Measurements from ENCODE around the gene MCAM. TPM values are rescaled to one million over a fixed set of nuclear protein-coding genes. Genes with fewer than 3 reads are reported as not detected.
A peak's percentile ranks its signal among the peaks of the same experiment; 100 is the strongest.

Gene MCAM
- total RNA-seq, 4 donors from 2014 or later: 103 to 198 (median 183) TPM

DNA sequence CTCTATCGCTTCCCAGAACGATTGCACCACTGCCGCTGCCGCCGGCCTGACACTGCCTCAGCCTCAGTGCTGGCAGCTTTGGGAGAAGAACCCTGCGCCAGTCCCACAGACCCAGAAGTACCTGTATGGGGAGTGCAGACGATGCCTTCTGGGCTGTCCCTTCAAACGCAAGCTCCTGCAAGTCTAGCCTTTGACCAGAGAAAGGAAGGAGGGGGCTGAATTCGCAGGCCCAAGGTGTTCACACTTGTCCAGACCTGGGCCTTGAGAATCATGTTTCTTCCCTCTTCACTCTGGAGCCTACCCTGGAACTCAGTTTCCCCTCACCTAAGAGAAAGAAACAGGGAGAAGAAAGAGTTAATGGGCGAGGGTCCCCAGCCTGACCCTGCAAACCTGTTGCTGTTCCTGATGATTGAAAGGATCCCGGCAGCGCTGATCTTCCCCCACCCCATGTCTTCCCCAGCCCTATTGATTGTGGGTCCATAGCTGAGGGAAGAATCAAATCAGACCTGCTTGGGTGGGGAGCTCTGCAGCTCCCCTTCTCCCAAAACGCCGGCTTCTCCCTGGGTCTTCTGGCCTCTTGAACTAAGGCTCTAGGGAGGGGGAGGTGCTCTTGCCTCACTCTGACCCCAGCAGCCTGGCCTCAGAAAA is 786 bp upstream of the MCAM start:
- intact Hi-C loops (cut with DNase I; ENCODE audit: low total_unique reads): no loop called here
- TF ChIP-seq, protein P1, sequence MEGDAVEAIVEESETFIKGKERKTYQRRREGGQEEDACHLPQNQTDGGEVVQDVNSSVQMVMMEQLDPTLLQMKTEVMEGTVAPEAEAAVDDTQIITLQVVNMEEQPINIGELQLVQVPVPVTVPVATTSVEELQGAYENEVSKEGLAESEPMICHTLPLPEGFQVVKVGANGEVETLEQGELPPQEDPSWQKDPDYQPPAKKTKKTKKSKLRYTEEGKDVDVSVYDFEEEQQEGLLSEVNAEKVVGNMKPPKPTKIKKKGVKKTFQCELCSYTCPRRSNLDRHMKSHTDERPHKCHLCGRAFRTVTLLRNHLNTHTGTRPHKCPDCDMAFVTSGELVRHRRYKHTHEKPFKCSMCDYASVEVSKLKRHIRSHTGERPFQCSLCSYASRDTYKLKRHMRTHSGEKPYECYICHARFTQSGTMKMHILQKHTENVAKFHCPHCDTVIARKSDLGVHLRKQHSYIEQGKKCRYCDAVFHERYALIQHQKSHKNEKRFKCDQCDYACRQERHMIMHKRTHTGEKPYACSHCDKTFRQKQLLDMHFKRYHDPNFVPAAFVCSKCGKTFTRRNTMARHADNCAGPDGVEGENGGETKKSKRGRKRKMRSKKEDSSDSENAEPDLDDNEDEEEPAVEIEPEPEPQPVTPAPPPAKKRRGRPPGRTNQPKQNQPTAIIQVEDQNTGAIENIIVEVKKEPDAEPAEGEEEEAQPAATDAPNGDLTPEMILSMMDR (IDR thresholded peaks at IDR 0.05): no peak
- no peak for TF ChIP-seq POLR2A (IDR thresholded peaks at IDR 0.05)
- no peak overlapping the region for H3K4me3 ChIP-seq (ENCODE audit: low read depth, poor library complexity, severe bottlenecking)
- no peak for DNase-seq (ENCODE audit: low spot score in 2 of 2)
- 42 to 46% methylated on average over 13 to 14 of the region's 14 CpGs for WGBS, 2 donors

DNA sequence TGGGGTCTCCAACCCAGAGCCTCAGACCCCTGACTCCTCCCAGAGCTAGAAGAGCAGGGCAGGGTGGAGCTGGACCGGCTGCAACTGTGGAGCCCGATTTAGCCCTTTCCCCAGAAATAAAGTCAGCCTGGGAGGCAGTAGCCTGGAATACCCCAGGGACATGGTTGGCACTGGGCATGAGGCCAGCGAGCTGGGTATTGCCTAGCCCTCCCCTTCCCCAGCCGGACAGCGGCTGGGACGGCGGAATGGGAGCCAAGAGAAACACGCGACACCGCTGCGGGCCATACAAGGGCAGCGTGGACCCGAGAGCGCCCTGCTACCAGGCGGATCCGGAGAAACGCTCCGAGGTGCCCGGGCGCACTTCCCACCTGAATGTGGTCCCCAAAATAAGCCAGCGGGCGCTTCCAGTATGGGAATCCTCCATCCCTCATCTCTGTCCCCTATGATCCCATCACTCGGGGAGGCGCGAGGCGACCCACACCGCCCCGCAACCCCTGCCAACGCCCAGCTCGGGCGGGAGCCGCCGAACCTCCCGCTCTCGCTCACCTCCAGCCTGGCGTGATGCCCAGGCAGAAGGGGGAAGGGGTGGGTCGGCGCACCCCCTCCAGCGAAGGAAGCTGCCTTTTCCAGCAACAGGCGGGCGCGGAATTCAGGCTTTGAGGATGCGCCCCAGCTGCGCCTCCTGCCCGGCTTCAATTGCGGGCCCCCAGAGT is 758 bp downstream of the MCAM start:
- 0% methylated on average over 15 to 45 of the region's 46 CpGs for WGBS, 2 donors
- no peak for TF ChIP-seq POLR2A (IDR thresholded peaks at IDR 0.05)
- TF ChIP-seq, protein P1 (IDR thresholded peaks at IDR 0.05): no peak
- H3K4me3 ChIP-seq (ENCODE audit: low read depth, poor library complexity, severe bottlenecking): peak overlapping the region; percentile 15
- intact Hi-C loops (cut with DNase I; ENCODE audit: low total_unique reads): no loop called here
- DNase-seq (ENCODE audit: low spot score in 2 of 2): no peak

DNA sequence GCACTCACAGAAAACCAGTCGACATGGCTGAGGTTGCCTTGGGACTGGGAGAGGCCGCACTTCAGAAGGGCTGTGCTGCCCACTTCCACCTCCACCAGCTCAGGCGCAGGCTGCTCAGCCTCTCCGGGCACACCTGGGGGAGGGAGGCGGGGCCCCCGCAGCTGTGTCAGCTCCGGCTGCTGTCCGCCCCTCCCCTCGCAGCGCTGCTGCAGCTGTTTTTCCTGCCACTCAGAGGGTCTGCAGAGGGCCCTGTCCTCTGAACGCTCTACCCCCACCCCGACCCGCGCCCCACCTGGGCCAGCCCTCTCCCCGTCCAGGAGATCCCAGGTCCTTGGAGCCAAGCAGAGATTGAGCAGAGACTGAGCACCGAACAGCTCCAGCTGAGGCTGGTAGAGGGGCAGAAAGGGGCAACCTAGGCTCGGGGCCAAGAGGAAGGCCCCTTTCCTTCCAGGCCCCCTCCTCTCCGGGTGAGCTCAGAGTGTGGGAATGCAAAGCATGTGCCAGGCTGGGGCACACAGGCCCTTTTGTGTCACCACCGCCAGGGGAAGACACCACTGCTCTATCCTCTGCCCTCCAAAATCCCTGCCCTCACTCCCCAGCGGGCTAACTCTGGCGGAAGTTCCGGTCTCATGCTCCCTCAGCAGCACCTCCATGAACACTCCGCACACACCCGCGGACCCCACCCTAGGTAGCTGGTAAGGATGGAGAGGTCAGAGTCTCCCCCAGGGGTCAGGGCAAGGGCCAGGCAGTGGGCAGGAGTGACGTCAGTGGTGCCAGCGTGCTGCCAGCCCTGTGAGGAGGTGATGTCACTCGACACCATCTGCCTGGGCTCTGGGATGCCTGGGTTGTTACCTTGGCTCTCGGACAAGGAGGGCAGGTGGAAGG is 1.6 kb downstream of the MCAM start:
- DNase-seq (ENCODE audit: low spot score in 2 of 2): no peak
- 7 to 9% methylated on average over 18 to 22 of the region's 29 CpGs for WGBS, 2 donors
- TF ChIP-seq, protein P1 (IDR thresholded peaks at IDR 0.05): no peak
- TF ChIP-seq POLR2A (IDR thresholded peaks at IDR 0.05): no peak
- no peak overlapping the region for H3K4me3 ChIP-seq (ENCODE audit: low read depth, poor library complexity, severe bottlenecking)
- intact Hi-C loops (cut with DNase I; ENCODE audit: low total_unique reads): no loop called here

DNA sequence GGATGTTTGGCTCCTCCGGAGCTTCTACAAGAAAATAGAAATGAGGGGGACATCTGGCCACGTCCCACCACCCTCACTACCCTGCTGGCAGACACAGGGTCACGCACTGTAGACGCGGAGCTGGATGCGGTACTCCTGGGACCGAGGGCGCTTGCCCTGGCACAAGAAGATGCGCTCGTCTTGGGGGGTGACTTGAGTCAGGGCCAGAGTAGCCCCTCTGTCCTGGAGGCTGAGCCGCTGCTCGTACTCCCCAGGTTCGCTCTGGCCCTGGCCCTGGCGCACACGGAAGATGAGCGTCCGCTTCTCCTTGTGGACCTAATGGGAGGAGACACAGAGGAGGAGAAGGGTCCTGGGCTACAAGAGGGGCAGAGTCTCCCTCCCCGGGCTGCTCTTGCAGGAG is 2.2 kb downstream of the MCAM start:
- WGBS, 2 donors: 66 to 79% methylated on average over 9 to 18 of the region's 18 CpGs
- no peak for DNase-seq (ENCODE audit: low spot score in 2 of 2)
- intact Hi-C loops (cut with DNase I; ENCODE audit: low total_unique reads): no loop called here
- TF ChIP-seq, protein P1 (IDR thresholded peaks at IDR 0.05): no peak
- no peak for TF ChIP-seq POLR2A (IDR thresholded peaks at IDR 0.05)
- no peak overlapping the region for H3K4me3 ChIP-seq (ENCODE audit: low read depth, poor library complexity, severe bottlenecking)

DNA sequence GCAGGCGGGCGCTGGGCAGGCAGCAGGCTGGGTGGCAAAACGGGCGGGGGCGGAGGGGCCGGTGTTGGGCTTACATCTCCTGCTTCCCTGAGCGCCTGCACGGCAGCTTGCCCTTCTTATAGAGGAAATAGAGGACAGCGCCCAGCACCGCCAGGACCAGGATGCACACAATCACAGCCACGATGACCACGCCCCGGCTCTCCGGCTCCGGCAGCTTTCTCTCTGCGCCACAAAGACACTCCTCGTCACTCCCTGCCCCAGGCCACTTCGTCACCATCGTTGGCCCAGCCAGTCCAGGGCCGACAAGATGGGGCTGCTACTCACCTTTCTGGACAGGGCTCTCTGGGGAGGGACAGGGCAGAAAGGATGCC is 6.3 kb downstream of the MCAM start:
- 66 to 69% methylated on average over 19 to 20 of the region's 20 CpGs for WGBS, 2 donors
- DNase-seq (ENCODE audit: low spot score in 2 of 2): no peak
- TF ChIP-seq, protein P1 (IDR thresholded peaks at IDR 0.05): no peak
- no peak for TF ChIP-seq POLR2A (IDR thresholded peaks at IDR 0.05)
- no peak overlapping the region for H3K4me3 ChIP-seq (ENCODE audit: low read depth, poor library complexity, severe bottlenecking)
- intact Hi-C loops (cut with DNase I; ENCODE audit: low total_unique reads): no loop called here
